Kasumi-1 (cell line): ENCODE data around the gene SOD1.
"Not testable (repeated sequence)": the region's sequence is repeated elsewhere in the genome, so short reads cannot be mapped to it uniquely, and the experiment has no call there.

Experiments used
- DNase-seq, 2 experiments: peaks; one replicate each; lab custom pipeline; 2025; lab: John Stamatoyannopoulos, UW

Gene SOD1

GRCh38 chr21:31659536-31660258 is at the start of gene SOD1:
Gene SOD1 (plus strand): TSS chr21:31659693. CDS start chr21:31659770, 77 bp downstream.
- DNase-seq = peak; percentile 92

GRCh38 chr21:31611445-31611844 is 48.0 kb upstream of the SOD1 start:
- DNase-seq = no peak

GRCh38 chr21:31612894-31613785 is 46.4 kb upstream of the SOD1 start:
- DNase-seq = peak; percentile 19 to 29

- no peak for DNase-seq
Observed at GRCh38 chr21:31614705-31615104, 44.8 kb upstream of the SOD1 start.

- no peak for DNase-seq
Observed at GRCh38 chr21:31616216-31616615, 43.3 kb upstream of the SOD1 start.

GRCh38 chr21:31618696-31619430 is 40.6 kb upstream of the SOD1 start:
- DNase-seq = no peak

- DNase-seq = no peak
Observed at GRCh38 chr21:31622397-31622796, 37.1 kb upstream of the SOD1 start.

GRCh38 chr21:31623664-31624063 is 35.8 kb upstream of the SOD1 start:
- DNase-seq = peak; percentile 4 to 21

GRCh38 chr21:31624181-31624580 is 35.3 kb upstream of the SOD1 start:
- no peak for DNase-seq

GRCh38 chr21:31624961-31625491 is 34.5 kb upstream of the SOD1 start:
- no peak for DNase-seq

GRCh38 chr21:31629972-31630711 is 29.4 kb upstream of the SOD1 start:
- no peak for DNase-seq

GRCh38 chr21:31631881-31632280 is 27.6 kb upstream of the SOD1 start:
- DNase-seq = not testable (repeated sequence)

GRCh38 chr21:31634993-31635392 is 24.5 kb upstream of the SOD1 start:
- DNase-seq = no peak

- DNase-seq = no peak
Observed at GRCh38 chr21:31636874-31637273, 22.6 kb upstream of the SOD1 start.

GRCh38 chr21:31641416-31641922 is 18.0 kb upstream of the SOD1 start:
- no peak for DNase-seq

GRCh38 chr21:31644643-31645042 is 14.8 kb upstream of the SOD1 start:
- DNase-seq = no peak

- DNase-seq = no peak
Observed at GRCh38 chr21:31647650-31648049, 11.8 kb upstream of the SOD1 start.

- no peak for DNase-seq
Observed at GRCh38 chr21:31650930-31651329, 8.6 kb upstream of the SOD1 start.

- DNase-seq = not testable (repeated sequence)
Observed at GRCh38 chr21:31651491-31651890, 8.0 kb upstream of the SOD1 start.

- DNase-seq = no peak
Observed at GRCh38 chr21:31654340-31654739, 5.2 kb upstream of the SOD1 start.
